ENCODE data around the gene INCENP.
A peak's percentile ranks its signal among the peaks of the same experiment; 100 is the strongest.

- TF ChIP-seq CTCF (conservative IDR thresholded peaks at IDR 0.05; ENCODE audit: low read depth in 2 of 2), result no peak
- no peak for TF ChIP-seq EZH2 (IDR thresholded peaks at IDR 0.05; ENCODE audit: low read depth, unreplicated experiment)
- TF ChIP-seq CREB1 (CRISPR knock-in tag; IDR thresholded peaks at IDR 0.05; ENCODE audit: low read depth), result no peak
- TF ChIP-seq NANOG (IDR thresholded peaks at IDR 0.05; ENCODE audit: borderline replicate concordance), result no peak
- no peak for TF ChIP-seq REST (IDR thresholded peaks at IDR 0.05; ENCODE audit: unreplicated experiment)
- TF ChIP-seq EZH2phosphoT487 (IDR thresholded peaks at IDR 0.05; ENCODE audit: unreplicated experiment), result no peak
- no peak for TF ChIP-seq JUNB (IDR thresholded peaks at IDR 0.05; ENCODE audit: unreplicated experiment)
- peak; percentile 68 for TF ChIP-seq POLR2AphosphoS5 (IDR thresholded peaks at IDR 0.05; ENCODE audit: low read depth)
- peak; percentile 75; the same call in 1 of the 2 replicates for TF ChIP-seq ETS1 (IDR thresholded peaks at IDR 0.05)
Measured at GRCh38 chr11:62123669-62124185, at the start of gene INCENP.

All from GM23338 (cell line).